GF-D8 (cell line): ENCODE data around the gene RECK.
"Not testable (repeated sequence)": the region's sequence is repeated elsewhere in the genome, so short reads cannot be mapped to it uniquely, and the experiment has no call there.

Experiments
- DNase-seq: peaks from one replicate; lab custom pipeline; 2025; lab: John Stamatoyannopoulos, UW

RECK gene

GRCh38 chr9:36036780-36037548 is at the start of gene RECK:
RECK (plus strand) TSS chr9:36036913; CDS start chr9:36036999, 86 bp downstream.
- DNase-seq = peak; percentile 36

- DNase-seq = no peak
Observed at GRCh38 chr9:35990155-35990554, 46.6 kb upstream of the RECK start.

GRCh38 chr9:35993136-35993535 is 43.6 kb upstream of the RECK start:
- DNase-seq = not testable (repeated sequence)

GRCh38 chr9:35993976-35994720 is 42.6 kb upstream of the RECK start:
- DNase-seq = no peak

GRCh38 chr9:35994959-35995358 is 41.8 kb upstream of the RECK start:
- no peak for DNase-seq

- DNase-seq = no peak
Observed at GRCh38 chr9:35996358-35996970, 40.2 kb upstream of the RECK start.

GRCh38 chr9:35997016-35997415 is 39.7 kb upstream of the RECK start:
- not testable (repeated sequence) for DNase-seq

GRCh38 chr9:35998333-35998732 is 38.4 kb upstream of the RECK start:
- no peak for DNase-seq

DNA sequence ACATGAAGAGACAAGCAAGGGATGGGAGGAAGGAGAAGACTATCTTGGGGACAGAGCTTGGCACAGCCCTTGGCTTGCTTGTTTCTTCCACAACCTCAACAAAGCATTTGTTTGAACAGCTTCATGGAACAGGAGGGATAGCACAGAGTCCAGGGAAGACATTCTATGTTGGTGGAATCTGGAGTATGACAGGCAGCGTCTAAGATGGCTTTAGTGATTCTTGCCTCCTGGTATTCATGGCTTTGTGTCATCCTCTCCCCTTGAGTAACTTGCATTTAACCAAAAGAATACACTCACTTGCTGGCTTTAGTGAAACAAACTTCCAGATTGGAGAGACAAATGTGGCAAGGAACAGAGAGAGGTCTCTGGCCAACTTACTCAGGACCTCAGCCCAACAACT is 30.8 kb upstream of the RECK start:
- no peak for DNase-seq

DNA sequence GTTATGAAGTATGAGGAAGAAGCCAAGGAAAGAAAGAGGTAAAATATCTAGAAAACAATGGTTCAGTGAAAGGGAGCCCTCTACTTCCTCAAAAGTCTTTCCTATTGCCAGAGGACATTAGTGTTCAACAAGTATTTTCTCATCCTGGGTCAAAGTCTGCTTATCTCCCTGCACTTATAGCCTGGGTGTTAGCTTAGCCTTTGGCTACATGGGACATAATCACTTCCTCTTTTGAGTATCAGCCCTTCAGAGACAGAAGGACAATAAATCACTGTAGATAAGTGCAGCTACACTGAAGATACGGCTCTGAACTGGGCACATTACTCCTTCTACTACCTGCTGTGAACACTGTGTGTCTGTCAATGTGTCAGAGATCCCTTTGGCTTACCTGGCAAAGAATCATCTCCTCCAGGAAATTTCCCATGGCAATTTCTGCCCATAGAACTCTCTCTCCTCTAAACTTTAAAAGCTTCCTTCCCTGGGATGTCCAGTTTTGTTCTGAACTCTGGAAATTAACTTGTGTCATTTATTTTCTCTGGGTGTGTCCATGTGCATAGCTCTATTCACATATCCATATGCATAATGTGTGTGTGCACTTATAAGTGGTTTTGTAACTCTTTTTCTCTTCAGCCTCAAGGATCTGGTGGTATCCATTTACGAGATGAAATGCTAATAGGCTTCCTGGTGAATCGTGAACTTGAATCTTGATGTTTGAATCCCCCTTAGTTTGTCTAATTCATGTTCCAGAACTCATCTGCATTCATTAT is 30.0 kb upstream of the RECK start:
- DNase-seq = peak; percentile 66

DNA sequence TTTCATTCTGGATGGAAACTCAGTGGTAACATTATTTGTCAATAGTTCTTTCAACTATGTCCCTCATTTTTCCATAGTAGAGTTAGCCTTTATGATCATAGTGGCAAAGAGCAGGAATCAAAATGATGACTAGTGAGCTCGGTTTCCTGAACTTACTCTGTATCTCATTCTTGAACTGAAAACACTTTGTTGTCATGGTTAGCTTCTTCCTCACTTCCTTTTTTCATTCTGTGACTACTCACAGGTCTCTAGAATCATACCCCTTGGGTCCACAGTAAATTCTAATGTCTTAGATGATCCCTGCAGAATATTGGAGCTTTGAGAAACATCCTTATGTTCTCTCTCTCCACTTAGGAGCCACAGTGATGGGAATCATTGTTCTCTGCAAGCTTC is 29.4 kb upstream of the RECK start:
- DNase-seq = no peak

GRCh38 chr9:36007852-36008251 is 28.9 kb upstream of the RECK start:
- no peak for DNase-seq

- peak; percentile 6 for DNase-seq
Observed at GRCh38 chr9:36008774-36009300, 27.9 kb upstream of the RECK start.

- DNase-seq = no peak
Observed at GRCh38 chr9:36011379-36011778, 25.3 kb upstream of the RECK start.

GRCh38 chr9:36017278-36017677 is 19.4 kb upstream of the RECK start:
- no peak for DNase-seq

DNA sequence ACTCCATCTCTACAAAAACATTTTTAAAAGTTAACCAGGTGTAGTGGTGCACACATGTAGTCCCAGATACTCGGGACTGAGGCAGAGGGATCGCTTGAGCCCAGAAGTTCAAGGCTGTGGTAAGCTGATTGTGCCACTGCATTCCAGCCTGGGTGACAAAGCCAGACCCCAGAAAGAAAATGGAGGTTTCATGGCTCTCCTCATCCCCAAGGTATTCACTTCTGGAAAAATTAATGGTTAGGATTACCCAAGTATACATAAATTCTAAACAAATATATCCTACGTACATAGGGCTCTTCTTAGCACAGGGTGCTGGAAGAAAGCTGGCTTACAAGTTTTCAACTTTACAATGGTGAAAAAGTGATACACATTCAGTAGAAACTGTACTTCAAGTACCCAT is 18.6 kb upstream of the RECK start:
- no peak for DNase-seq

DNA sequence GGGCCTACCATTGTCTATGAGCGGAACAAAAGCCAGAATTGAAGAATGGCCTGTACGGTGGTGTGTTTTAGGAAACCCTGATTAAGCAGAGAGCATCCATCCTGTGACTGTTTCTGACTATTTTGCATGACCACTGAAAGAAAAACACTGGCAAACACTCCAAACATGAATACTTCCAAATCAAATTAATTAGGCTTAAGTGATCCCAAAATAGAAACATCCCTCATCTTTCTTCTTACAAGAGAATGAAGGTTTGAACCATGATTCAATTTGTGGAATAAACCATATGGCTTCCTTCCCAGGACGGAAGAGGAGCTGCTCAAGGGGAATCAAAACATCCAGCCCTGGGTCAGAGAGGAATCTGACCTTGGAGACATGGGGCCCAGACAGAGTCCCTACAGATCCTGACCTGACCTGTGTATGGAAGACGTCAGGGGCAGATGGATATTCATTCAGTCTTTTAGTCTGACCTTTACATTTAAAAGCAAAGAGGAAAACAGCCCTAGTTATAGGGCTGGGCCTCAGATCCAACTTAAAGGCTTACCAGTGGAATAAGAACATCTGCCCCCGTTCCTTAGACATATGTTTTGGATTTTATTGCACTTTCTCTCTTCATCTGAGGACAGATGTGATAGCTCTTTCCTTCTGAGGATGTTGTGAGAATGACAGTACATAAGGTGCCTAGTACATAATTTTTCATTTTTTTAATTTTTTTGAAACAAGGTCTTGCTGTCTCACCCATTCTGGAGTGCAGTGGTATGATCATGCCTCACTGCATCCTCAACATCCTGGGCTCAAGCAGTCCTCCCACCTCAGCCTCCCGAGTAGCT is 17.6 kb upstream of the RECK start:
- no peak for DNase-seq

GRCh38 chr9:36021968-36022367 is 14.7 kb upstream of the RECK start:
- no peak for DNase-seq

GRCh38 chr9:36023260-36024048 is 13.3 kb upstream of the RECK start:
- DNase-seq = peak; percentile 18

GRCh38 chr9:36025746-36026145 is 11.0 kb upstream of the RECK start:
- no peak for DNase-seq
